Glomerular visceral epithelial cell (primary cell): ENCODE measurements around the gene JAK2.
"Not testable (repeated sequence)": the region's sequence is repeated elsewhere in the genome, so short reads cannot be mapped to it uniquely, and the experiment has no call there.

ENCODE experiments used
- DNase-seq: peaks from one replicate; pipeline ENCODE4 v3.0.0-alpha.2; 2016; ENCODE audit errors: extremely low spot score

Gene JAK2

DNA sequence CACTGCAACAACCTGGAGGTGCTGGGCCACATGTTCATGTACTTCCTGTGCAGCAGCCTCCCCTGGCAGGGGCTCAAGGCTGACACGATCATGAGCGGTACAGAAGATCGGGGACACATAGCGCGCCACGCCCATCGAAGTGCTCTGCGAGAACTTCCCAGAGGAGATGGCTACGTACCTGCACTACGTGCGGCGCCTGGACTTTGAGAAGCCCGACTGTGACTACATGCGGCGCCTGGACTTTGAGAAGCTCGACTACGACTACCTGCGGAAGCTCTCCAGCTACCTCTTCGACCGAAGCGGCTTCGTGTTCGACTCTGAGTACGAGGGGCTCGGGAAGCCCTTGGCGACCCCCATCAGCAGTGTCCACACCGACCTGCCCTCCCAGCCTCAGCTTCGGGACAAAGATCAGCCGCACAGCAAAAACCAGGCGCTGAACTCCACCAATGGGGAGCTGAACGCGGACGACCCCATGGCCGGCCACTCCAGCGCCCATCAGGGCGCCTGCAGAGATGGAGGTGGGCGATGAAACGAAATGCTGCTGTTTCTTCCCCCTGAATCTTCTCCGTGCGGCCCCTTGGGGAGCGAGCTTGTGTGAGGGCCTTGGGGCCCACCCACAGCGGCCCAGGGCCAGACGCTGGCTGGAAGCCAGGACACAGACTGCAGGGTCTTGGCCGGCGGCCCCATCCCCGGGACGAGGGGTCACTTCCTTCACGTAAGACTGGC lies 56.5 kb downstream of the JAK2 start:
- DNase-seq: no peak

GRCh38 chr9:5042661-5043178 lies 57.6 kb downstream of the JAK2 start:
- no peak for DNase-seq

- DNase-seq: no peak
Measured at GRCh38 chr9:5043381-5043780, 58.3 kb downstream of the JAK2 start.

DNA sequence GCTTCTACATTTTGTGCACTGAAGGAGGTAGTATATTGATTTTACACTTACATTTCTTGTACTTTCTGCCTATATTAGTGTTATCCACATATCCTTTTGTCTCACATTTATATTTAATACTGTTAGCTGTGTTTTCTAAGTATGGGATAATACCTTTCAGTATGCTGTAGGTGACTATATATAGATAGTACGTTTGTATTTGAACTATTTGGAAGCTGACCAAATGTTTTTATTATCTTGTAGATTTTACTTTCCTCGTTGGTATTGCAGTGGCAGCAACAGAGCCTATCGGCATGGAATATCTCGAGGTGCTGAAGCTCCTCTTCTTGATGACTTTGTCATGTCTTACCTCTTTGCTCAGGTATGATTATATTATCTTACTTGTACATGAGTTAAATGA lies 59.1 kb downstream of the JAK2 start:
- DNase-seq: no peak

DNA sequence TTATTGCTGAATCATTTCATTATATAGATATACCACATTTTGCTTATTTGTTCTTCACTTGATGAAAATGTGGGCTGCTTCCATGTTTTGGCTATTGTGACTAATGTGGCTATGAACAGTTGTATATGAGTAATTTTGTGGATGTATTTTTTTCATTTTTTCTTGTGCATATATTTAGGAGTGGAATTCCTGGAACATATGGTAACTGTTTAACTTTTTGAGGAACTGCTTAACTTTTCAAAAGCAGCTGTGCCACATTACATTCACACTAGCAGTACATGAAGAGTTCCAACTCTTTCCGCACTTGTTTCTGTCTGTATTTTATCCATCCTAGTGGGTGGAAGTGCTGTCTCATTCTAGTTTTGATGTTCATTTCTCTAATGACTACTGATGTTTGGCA lies 67.8 kb downstream of the JAK2 start:
- no peak for DNase-seq

DNA sequence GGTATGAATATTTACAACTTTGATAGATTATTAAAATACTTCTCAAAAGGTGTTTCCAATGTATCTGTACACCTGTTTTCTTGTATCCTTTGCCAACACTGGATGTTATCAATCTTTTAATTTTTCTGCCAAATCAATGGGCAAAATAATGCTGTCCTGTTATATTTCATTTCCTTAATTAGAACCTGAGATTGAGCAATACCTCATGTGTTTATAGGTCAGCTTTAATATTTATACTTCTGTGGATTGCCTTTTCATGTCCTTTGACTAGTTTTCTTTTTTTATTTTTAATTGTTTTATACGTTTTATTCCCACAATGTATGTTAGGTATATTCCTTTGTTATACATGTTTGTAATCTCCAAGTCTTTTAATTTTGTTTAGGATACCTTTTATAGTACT lies 77.6 kb downstream of the JAK2 start:
- no peak for DNase-seq

DNA sequence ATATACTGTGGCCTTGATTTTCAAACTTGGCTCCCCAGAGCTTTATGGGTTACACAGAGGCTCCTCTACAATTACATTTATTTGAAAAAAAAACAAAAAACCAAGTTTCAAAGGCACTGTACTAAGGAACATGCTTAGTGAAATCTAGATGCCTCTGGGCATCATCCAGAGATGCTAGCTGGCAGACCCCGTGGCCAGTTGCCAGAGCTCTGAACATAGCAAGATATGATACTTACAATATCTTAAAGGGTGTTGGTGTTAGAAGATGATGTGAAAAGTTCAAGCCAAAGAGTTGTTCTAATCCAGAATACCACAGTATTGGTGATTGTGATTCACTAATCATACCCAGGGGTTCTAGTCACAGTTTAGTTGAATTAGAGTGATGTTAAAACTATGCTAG lies 87.8 kb downstream of the JAK2 start:
- no peak for DNase-seq

GRCh38 chr9:5073701-5074100 lies 88.6 kb downstream of the JAK2 start:
- DNase-seq: no peak

DNA sequence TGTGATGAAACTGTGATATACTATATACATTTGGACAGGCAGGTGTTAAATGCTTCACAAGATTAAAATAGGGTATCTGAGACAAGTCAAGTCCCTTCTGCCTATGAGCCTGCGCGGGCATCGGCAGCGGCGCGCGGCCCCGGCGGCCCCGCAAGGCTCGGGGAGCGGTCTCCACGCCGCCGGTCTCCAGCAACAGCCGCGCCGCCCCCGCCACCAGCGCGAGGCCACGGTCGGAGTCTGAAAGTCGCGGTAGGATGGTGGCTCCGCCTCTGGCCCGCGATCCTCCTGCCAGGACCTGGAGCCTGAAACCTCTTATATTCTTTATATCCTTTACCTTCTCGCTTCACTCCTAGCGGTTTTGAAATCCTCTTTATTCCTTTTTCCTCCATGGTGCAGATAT lies 100.9 kb downstream of the JAK2 start:
- DNase-seq: no peak

GRCh38 chr9:5089737-5090136 lies 104.7 kb downstream of the JAK2 start:
- DNase-seq: no peak

- DNase-seq: no peak
Measured at GRCh38 chr9:5095795-5096194, 110.7 kb downstream of the JAK2 start.

- no peak for DNase-seq
Measured at GRCh38 chr9:5099466-5099865, 114.4 kb downstream of the JAK2 start.

DNA sequence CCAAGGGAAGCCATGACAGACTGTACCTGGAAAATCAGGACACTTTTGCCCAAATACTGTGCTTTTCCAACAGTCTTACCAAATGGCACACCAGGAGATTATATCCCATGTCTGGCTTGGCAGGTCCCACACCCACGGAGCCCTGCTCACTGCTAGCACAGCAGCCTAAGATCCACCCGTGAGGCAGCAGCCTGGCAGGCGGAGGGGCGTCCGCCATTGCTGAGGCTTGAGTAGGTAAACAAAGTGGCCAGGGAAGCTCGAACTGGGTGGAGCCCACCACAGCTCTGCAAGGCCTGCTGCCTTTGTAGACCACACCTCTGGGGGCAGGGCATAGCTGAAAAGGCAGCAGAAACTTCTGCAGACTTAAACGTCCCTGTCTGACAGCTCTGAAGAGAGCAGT lies 116.1 kb downstream of the JAK2 start:
- not testable (repeated sequence) for DNase-seq

GRCh38 chr9:5106517-5106916 lies 121.4 kb downstream of the JAK2 start:
- not testable (repeated sequence) for DNase-seq

DNA sequence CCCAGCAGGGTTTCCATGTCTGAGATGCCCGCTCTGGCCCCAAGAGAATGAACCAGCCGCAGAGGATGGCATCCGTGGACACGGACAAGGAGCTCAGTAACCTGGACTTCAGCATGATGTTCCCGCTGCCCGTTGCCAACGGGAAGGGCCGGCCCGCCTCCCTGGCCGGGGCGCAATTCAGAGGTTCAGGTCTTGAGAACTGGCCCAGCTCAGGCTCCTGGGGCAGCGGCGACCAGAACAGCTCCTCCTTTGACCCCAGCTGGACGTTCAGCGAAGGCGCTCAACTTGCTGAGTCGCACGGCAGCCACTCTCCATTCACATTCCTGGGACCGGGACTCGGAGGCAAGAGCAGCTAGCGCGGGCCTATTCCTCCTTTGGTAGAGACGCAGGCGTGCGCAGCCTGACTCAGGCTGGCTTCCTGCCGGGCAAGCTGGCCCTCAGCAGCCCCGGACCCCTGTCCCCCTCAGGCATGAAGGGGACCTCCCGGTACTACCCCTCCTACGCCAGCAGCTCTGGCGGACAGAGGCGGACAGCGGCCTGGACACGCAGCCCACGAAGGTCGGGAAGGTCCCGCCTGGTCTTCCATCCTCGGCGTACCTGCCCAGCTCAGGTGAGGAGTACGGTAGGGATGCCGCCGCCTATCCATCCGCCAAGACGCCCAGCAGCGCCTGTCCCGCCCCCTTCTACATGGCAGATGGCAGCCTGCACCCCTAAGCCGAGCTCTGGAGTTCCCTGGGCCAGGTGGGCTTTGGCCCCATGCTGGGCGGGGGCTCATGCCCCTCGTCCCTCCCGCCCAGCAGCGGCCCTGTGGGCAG lies 126.0 kb downstream of the JAK2 start:
- no peak for DNase-seq

- DNase-seq: no peak
Measured at GRCh38 chr9:5111696-5112095, 126.6 kb downstream of the JAK2 start.

GRCh38 chr9:5112109-5112592 lies 127.1 kb downstream of the JAK2 start:
- no peak for DNase-seq

DNA sequence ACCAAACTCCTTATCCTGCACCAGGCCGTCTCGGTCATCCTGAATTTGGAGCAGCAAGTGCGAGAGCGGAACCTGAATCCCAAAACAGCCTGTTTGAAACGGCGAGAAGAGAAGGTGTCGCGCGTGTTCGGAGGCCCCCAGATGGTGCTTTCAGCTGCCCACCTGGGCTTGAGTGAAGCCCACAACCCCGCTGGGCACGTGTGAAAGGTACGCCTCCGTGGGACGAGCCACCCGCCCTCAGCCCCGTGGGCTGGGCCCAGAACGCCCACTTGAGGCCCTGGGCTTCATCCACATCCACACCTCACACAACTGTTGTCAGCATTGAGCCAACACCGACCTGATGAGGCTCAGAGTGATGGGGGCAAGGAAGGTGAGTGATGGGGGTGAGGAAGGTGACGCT lies 127.6 kb downstream of the JAK2 start:
- no peak for DNase-seq

DNA sequence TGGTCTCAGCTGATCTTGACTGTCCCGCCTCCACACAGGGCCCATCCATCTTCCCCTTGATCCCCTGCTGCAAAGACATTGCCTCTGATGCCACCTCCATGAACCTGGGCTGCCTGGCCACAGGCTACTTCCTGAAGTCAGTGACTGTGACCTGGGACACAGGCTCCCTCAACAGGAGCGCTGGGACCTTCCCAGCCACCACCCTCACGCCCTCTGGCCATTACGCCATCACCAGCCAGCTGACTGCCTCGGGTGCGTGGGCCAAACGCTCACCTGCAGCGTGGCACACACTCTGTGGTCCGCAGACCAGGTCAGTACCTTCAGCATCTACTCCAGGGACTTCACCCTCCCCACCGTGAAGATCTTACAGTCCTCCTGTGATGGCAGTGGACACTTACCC lies 128.5 kb downstream of the JAK2 start:
- no peak for DNase-seq

DNA sequence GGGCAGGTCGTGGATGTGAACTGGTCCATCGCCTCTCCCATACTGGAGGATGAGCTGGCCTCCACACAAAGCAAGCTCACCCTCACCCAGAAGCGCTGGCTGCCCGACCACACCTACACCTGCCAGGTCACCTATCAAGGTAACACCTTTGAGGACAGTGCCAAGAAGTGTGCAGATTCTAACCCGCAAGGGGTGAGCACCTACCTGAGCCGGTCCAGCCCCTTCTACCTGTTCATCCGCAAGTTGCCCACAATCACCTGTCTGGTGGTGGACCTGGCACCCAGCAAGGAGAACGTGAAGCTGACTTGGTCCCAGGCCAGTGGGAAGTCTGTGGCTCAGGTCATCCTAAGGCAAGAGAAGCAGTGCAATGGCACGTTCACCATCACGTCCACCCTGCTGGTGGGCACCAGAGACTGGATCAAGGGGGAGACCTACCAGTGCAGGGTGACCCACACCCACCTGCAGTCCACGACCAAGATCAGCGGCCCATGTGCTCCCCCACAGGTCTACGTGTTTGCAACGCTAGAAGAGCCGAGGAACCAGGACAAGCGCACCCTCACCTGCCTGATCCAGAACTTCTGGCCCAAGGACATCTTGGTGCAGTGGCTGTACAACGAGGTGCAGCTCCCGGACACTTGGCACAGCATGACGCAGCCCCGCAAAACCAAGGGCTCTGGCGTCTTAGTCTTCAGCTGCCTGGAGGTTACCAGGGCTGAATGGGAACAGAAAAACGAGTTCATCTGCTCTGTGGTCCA lies 129.1 kb downstream of the JAK2 start:
- DNase-seq: no peak

- DNase-seq: no peak
Measured at GRCh38 chr9:5122116-5122515, 137.0 kb downstream of the JAK2 start.

DNA sequence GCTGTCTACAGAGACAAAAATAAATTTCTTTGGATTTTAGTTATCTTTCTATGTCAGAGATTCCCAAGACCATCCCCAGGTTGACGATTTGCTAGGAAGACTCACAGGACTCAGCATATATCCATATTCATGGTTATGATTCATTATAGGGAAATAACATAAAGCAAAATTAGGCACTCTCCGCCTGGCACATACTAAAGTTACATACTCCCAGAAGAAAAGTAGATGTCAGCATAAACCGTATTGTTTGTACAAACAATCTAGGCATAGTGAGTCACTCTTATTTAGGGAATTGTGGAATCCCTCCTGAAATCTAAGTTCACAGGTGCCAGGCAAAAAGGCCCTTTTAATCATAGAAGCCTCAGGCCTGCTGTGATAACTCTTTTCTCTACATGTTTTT lies 137.4 kb downstream of the JAK2 start:
- DNase-seq: no peak
